Karpas-422 (cell line): ENCODE results near the gene P2RX4. TPM values are rescaled to one million over a fixed set of nuclear protein-coding genes. Genes with fewer than 3 reads are reported as not detected.
"Not testable (repeated sequence)": the region's sequence is repeated elsewhere in the genome, so short reads cannot be mapped to it uniquely, and the experiment has no call there.

ENCODE experiments used
- DNase-seq: peaks from one replicate; pipeline ENCODE4 v3.0.0-alpha.2; 2015
- H2AFZ ChIP-seq: fragments of 200-600 bp; sonication (generic); 2 replicates; pipeline ENCODE4 v1.6.1; 2014; ENCODE audit warnings: antibody characterized with exemption, low read length, mixed read lengths
- H3K27ac ChIP-seq: fragments of 200-600 bp; sonication (generic); 2 replicates; pipeline ENCODE4 v1.5.1; 2014; ENCODE audit warnings: mild to moderate bottlenecking, low read length, moderate library complexity
- H3K27me3 ChIP-seq: fragments of 200-600 bp; sonication (generic); 2 replicates; pipeline ENCODE4 v1.6.1; 2014; ENCODE audit warnings: low read length, mixed read lengths
- H3K36me3 ChIP-seq: fragments of 200-600 bp; sonication (generic); 2 replicates; pipeline ENCODE4 v1.6.1; 2014; ENCODE audit warnings: low read length, mixed read lengths; ENCODE audit not compliant: insufficient read depth
- H3K4me1 ChIP-seq: fragments of 200-600 bp; sonication (generic); 2 replicates; pipeline ENCODE4 v1.6.1; 2014; ENCODE audit warnings: mild to moderate bottlenecking, low read length, mixed read lengths
- H3K4me2 ChIP-seq: fragments of 200-600 bp; sonication (generic); 2 replicates; pipeline ENCODE4 v1.6.1; 2014; ENCODE audit warnings: low read length, low read depth, mild to moderate bottlenecking; ENCODE audit not compliant: poor library complexity, severe bottlenecking
- H3K4me3 ChIP-seq: fragments of 200-600 bp; sonication (generic); 2 replicates; pipeline ENCODE4 v1.5.1; 2014; ENCODE audit warnings: mild to moderate bottlenecking, antibody characterized with exemption, low read length, mixed read lengths
- H3K79me2 ChIP-seq: fragments of 200-600 bp; sonication (generic); 2 replicates; pipeline ENCODE4 v1.6.1; 2014; ENCODE audit warnings: mild to moderate bottlenecking, low read length, mixed read lengths
- H3K9ac ChIP-seq: fragments of 200-600 bp; sonication (generic); 2 replicates; pipeline ENCODE4 v1.6.0; 2014; ENCODE audit warnings: low read length
- H3K9me2 ChIP-seq: fragments of 200-600 bp; sonication (generic), shearing (Covaris generic); replicated peaks from 2 replicates; pipeline ENCODE4 v1.6.0; 2014; ENCODE audit warnings: mild to moderate bottlenecking, low read length, moderate library complexity; ENCODE audit not compliant: insufficient read depth
- H3K9me3 ChIP-seq: fragments of 300-700, 200-600 bp; sonication (generic); 2 replicates; pipeline ENCODE4 v1.6.1; 2014; ENCODE audit warnings: low read length, mixed read lengths
- H4K20me1 ChIP-seq: fragments of 200-600 bp; sonication (generic); 2 replicates; pipeline ENCODE4 v1.6.1; 2014; ENCODE audit warnings: mild to moderate bottlenecking, antibody characterized with exemption, low read length, low read depth; ENCODE audit not compliant: insufficient read depth
- total RNA-seq: library from RNA; depleted of rRNA; stranded (reverse); fragments of >200 nt; shearing (Covaris generic); gene quantifications from 2 replicates; pipeline ENCODE4 v1.2.3, GENCODE V29; 2014; ENCODE audit warnings: low replicate concordance

The P2RX4 gene
- total RNA-seq, 1 experiment from 2014 or later = 18.3 TPM

GRCh38 chr12:121246893-121247557 lies 37.1 kb downstream of the P2RX4 start:
- Histone ChIP-seq H3K79me2 (no peaks in the 10 kb centered on the region), H3K9ac (no peak overlapping the region), H3K4me3 (no peak overlapping the region), H3K27ac (no peak overlapping the region), H3K4me1 (peaks cover 14% of the 10 kb centered on the region), H3K9me3 (no peaks in the 10 kb centered on the region), H2AFZ (no peak overlapping the region), H3K9me2 (no peaks in the 10 kb centered on the region), H3K36me3 (no peaks in the 10 kb centered on the region; the same call in 1 of the 2 replicates), H3K4me2 (no peak overlapping the region), H4K20me1 (no peaks in the 10 kb centered on the region), H3K27me3 (no peaks in the 10 kb centered on the region)
- no peak for DNase-seq

DNA sequence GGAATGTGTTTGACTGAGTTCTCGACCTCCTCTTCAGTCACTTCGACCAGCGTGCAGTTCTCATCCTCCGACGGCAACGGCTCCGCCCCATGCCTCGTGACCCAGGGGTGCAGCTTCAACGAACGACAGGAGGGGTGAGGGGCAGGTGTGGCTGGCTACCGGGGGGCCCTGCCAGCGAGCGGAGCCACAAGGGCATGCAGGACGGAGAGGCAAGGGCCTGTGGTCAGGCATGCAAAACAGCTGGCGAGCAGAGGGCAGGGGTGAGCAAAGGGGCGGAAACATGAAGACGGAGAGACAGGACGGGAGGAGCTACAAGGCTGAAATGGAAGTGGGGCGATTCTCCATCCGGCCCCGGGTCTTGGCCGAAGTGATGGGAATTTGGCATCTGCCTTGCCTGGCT lies 38.7 kb downstream of the P2RX4 start:
- Histone ChIP-seq H2AFZ (peak overlapping the region; percentile 42; the same call in 1 of the 2 replicates), H3K9me2 (no peaks in the 10 kb centered on the region), H3K27me3 (no peaks in the 10 kb centered on the region), H3K4me2 (peak overlapping the region; percentile 17), H3K9me3 (no peaks in the 10 kb centered on the region), H3K4me3 (no peak overlapping the region), H3K27ac (no peak overlapping the region; the same call in 1 of the 2 replicates), H4K20me1 (no peaks in the 10 kb centered on the region), H3K79me2 (no peaks in the 10 kb centered on the region), H3K4me1 (peaks cover 14% of the 10 kb centered on the region), H3K36me3 (peaks cover 12% of the 10 kb centered on the region), H3K9ac (peak overlapping the region; percentile 46)
- DNase-seq = peak; percentile 62

- Histone ChIP-seq H3K4me2 (no peak overlapping the region), H3K27me3 (no peaks in the 10 kb centered on the region), H3K4me3 (no peak overlapping the region), H4K20me1 (no peaks in the 10 kb centered on the region), H3K36me3 (peaks cover 19% of the 10 kb centered on the region), H3K9me3 (no peaks in the 10 kb centered on the region), H2AFZ (no peak overlapping the region), H3K4me1 (peaks cover 14% of the 10 kb centered on the region), H3K9ac (no peak overlapping the region), H3K9me2 (no peaks in the 10 kb centered on the region), H3K27ac (no peak overlapping the region), H3K79me2 (no peaks in the 10 kb centered on the region)
- DNase-seq = no peak
These were observed 40.4 kb downstream of the P2RX4 start for GRCh38 chr12:121250359-121250758.

DNA sequence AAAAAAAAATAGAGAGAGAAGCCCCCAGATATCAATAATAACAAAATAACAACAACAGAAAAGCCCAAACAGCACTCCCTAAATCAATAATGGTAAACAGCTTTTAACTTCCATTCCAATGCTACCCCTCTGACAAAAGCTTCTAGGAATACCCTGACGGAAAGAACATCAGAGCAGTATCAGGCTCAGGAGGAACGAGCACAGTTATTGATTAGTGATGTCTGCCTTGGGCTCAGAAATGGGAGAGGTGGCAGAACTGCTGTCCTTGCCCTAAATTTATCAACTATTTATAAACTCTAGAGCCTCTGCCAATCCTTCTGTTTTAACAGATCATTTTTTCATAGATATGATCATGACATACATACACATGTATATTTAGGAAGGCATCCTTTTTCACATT lies 41.9 kb downstream of the P2RX4 start:
- H3K9ac ChIP-seq = no peak overlapping the region
- no peaks in the 10 kb centered on the region for H3K9me3 ChIP-seq
- no peak overlapping the region for H3K4me3 ChIP-seq
- H3K4me1 ChIP-seq = peaks cover 14% of the 10 kb centered on the region
- no peaks in the 10 kb centered on the region for H3K79me2 ChIP-seq
- no peak overlapping the region for H3K4me2 ChIP-seq
- no peak for DNase-seq
- no peak overlapping the region for H3K27ac ChIP-seq
- H3K27me3 ChIP-seq = no peaks in the 10 kb centered on the region
- H3K36me3 ChIP-seq = peaks cover 19% of the 10 kb centered on the region
- no peak overlapping the region for H2AFZ ChIP-seq
- no peaks in the 10 kb centered on the region for H3K9me2 ChIP-seq
- no peaks in the 10 kb centered on the region for H4K20me1 ChIP-seq

DNA sequence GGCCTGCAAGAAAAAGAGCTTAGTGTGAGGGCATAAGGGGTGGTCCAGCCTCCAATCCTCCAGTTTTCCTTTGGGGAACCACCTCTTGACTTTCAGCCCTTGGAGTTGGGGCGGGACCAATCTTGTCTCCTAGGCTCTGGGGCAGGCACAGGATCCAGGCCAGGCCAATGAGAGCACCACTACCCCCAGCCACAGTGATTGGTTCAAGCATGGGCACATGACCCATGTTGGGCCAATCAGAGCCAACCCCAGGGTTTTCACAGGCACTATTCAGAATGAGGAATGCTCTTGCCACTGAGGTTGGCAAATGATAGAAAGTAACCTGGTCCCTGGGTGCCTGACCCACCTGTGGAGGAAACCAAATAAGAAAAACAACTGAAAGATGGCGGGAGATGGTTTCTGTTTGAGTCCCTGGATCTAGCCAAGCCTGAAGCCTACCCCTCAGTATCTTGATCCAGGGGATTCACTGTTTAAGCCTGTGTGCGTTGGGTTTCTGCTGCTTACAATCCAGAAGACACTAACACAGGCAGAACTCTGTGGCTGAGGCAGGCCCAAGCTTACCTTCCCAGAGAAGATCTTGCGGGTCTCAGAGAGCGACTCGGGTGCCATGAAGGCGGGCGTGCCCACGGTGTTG lies 42.9 kb downstream of the P2RX4 start:
- H3K4me1 ChIP-seq = peaks cover 14% of the 10 kb centered on the region
- H3K36me3 ChIP-seq = peaks cover 19% of the 10 kb centered on the region
- no peaks in the 10 kb centered on the region for H3K79me2 ChIP-seq
- H3K4me3 ChIP-seq = no peak overlapping the region
- H3K4me2 ChIP-seq = no peak overlapping the region
- H3K9me2 ChIP-seq = no peaks in the 10 kb centered on the region
- H4K20me1 ChIP-seq = no peaks in the 10 kb centered on the region
- H3K27ac ChIP-seq = no peak overlapping the region
- no peak overlapping the region for H3K9ac ChIP-seq
- H3K9me3 ChIP-seq = no peaks in the 10 kb centered on the region
- no peaks in the 10 kb centered on the region for H3K27me3 ChIP-seq
- DNase-seq = peak; percentile 59
- H2AFZ ChIP-seq = no peak overlapping the region

- no peak overlapping the region for H3K27ac ChIP-seq
These were observed 43.9 kb downstream of the P2RX4 start for GRCh38 chr12:121253638-121254335.

DNA sequence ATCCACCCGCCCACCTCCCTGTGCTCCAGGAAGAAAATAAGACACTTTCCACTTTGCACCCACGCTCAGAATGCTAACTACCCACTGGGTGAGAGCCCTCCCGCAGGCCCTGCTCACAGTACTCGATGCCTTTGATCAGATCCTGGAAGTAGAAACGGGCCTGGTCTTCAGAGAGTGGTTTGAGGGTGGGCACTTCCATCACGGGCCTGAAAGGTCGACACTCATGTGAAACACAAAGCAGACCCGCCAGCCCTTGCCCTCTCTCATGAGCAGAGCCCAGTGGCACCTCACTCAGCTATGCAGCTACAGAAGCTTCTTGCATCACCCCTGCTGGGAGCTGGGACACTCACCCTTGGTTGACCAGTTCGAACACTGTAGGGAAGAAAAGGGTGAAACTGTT lies 45.5 kb downstream of the P2RX4 start:
- Histone ChIP-seq H3K9me2 (no peaks in the 10 kb centered on the region), H3K79me2 (no peaks in the 10 kb centered on the region), H2AFZ (no peak overlapping the region), H3K27me3 (no peaks in the 10 kb centered on the region), H3K4me2 (no peak overlapping the region), H3K27ac (no peak overlapping the region), H4K20me1 (no peaks in the 10 kb centered on the region), H3K4me1 (no peaks in the 10 kb centered on the region), H3K9me3 (no peaks in the 10 kb centered on the region), H3K36me3 (peaks cover 19% of the 10 kb centered on the region), H3K9ac (no peak overlapping the region), H3K4me3 (no peak overlapping the region)
- no peak for DNase-seq

More at GRCh38 chr12:121253638-121254335, 43.9 kb downstream of the P2RX4 start:
- DNase-seq = no peak
- H3K36me3 ChIP-seq = peaks cover 19% of the 10 kb centered on the region
- H4K20me1 ChIP-seq = no peaks in the 10 kb centered on the region
- H3K79me2 ChIP-seq = no peaks in the 10 kb centered on the region
- H3K9me2 ChIP-seq = no peaks in the 10 kb centered on the region
- H3K4me3 ChIP-seq = no peak overlapping the region
- no peaks in the 10 kb centered on the region for H3K27me3 ChIP-seq
- H3K4me2 ChIP-seq = no peak overlapping the region
- H3K4me1 ChIP-seq = peaks cover 6% of the 10 kb centered on the region
- H3K9me3 ChIP-seq = no peaks in the 10 kb centered on the region
- H3K9ac ChIP-seq = no peak overlapping the region
- no peak overlapping the region for H2AFZ ChIP-seq

GRCh38 chr12:121257704-121258449 lies 47.9 kb downstream of the P2RX4 start:
- not testable (repeated sequence) for H3K9ac ChIP-seq, H3K9me3 ChIP-seq, H3K4me3 ChIP-seq, H3K79me2 ChIP-seq, H3K4me2 ChIP-seq, H3K27ac ChIP-seq, H2AFZ ChIP-seq, H3K27me3 ChIP-seq, H3K9me2 ChIP-seq, H3K4me1 ChIP-seq, DNase-seq, H4K20me1 ChIP-seq
- peaks cover 15% of the 10 kb centered on the region for H3K36me3 ChIP-seq
